HK-2 (cell line): ENCODE data around the gene CHST2.
"Not testable (repeated sequence)": the region's sequence is repeated elsewhere in the genome, so short reads cannot be mapped to it uniquely, and the experiment has no call there.

Source experiments
- DNase-seq: peaks from one replicate; pipeline ENCODE4 v3.0.0-alpha.2; 2018; ENCODE audit not compliant: unreplicated experiment

The CHST2 gene, protein sequence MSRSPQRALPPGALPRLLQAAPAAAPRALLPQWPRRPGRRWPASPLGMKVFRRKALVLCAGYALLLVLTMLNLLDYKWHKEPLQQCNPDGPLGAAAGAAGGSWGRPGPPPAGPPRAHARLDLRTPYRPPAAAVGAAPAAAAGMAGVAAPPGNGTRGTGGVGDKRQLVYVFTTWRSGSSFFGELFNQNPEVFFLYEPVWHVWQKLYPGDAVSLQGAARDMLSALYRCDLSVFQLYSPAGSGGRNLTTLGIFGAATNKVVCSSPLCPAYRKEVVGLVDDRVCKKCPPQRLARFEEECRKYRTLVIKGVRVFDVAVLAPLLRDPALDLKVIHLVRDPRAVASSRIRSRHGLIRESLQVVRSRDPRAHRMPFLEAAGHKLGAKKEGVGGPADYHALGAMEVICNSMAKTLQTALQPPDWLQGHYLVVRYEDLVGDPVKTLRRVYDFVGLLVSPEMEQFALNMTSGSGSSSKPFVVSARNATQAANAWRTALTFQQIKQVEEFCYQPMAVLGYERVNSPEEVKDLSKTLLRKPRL

DNA sequence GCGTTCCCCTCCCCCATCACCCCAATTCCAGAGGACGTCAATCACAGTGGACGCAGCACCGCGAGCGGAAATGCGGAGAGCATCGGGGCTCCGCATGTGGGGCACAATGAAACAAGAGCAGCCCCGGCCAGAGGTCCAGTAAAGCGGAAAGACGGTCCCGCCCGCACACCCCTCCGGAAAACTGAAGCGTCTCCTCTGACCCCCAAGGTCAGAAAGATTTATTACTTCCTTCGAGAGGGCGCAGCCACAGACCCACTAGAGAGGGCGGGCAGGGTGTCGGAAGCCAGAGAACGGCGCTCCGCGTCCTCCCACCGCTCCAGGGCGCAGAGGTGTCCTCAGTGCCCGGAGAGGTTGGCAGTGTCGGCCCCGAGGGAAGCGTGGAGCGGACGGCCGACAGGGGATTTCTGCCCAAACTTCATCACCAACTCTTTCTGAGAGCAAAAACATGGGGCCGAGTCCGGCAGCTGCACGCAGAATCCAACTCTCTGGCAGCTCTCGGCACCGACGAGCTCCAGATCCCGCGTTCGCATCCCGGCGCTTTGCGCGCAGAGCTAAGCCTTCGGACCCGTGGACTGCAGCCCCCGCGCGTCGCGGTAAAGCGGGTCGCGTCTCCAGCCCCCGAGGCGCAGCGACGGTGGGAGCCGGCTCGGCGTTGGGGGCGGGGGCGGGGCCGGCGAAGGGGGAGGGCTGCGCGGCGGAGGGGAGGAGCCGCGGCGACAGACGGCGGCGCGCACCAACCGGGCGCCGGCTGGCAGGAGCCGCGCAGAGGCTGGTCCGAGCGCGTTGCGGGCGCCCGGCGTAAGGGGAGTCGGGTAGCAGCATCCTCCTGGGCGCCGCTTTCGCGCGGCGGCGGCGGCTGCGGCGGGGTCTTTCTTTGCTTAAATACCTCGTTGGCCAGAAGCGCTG is at the start of gene CHST2:
Gene CHST2, plus strand, starts transcription at position 763 of the 906 bp plus-strand sequence. CDS start 1,046 bp downstream, outside the sequence.
- DNase-seq = peak; percentile 59

DNA sequence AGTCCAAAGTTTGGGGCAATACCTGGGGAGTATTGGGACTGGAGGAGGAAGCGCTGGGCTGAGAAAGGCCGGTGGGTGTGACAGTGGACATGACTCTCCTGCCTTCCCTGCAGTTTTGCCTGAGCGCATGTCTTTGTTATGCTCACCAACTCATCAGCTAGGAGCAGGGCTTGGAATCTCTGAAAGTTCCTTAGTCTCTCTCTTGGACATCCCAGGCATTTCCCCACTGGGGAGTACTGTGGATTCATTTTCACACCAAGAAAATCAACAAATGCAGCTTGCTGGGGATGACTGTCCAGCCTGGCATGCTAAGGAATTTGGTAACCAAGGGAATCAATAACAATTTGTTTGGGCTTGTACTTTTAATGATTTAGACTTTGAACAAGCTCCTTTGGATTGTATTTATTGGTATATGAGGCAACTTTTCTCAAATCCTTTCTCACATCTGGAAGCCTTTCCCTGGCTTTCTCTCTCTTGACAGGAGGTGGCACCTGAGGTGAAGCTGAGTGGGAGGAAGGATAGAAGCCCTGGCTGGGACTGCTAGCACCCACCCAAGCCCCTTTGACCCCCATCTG is 48.5 kb upstream of the CHST2 start:
- no peak for DNase-seq

DNA sequence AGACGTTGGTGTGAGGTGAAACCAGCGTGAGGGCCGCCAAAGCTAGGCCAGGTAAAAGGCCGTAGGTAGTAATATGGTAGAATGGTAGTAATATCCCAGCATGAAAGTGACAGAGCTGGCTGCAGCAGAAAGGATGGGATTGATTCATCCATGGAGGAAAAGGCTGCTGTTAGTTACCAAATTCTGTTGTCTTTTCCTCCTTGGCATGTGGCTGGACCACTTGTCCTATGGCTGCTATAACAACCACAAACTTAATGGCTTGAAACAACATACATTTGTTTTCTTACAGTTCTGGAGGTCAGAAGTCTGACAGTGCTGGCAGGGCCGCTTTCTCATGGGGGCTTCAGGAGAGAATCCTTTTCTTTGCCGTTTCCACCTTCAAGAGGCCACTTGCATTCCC is 47.8 kb upstream of the CHST2 start:
- DNase-seq = no peak

DNA sequence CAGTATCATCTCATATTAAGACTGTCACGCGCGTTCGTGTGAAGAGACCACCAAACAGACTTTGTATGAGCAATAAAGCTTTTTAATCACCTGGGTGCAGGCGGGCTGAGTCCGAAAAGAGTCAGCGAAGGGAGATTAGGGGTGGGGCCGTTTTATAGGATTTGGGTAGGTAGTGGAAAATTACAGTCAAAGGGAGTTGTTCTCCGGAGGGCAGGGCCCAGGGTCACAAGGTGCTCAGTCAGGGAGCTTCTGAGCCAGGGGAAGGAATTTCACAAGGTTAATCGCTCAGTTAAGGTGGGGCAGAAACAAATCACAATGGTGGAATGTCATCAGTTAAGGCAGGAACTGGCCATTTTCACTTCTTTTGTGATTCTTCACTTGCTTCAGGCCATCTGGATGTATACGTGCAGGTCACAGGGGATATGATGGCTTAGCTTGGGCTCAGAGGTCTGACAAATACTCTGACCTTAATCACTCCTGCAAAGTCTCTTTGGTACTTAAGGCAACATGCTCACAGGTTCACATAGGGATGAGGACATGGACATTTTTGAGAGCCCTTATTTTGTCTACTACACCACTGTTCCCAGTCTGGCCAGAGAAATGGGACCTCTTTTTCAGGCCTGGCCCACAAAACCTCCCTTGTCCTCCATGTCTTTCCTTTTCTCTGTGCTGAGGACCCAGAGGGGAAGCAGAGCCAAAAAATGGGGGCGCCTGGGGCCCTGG is 47.1 kb upstream of the CHST2 start:
- not testable (repeated sequence) for DNase-seq

DNA sequence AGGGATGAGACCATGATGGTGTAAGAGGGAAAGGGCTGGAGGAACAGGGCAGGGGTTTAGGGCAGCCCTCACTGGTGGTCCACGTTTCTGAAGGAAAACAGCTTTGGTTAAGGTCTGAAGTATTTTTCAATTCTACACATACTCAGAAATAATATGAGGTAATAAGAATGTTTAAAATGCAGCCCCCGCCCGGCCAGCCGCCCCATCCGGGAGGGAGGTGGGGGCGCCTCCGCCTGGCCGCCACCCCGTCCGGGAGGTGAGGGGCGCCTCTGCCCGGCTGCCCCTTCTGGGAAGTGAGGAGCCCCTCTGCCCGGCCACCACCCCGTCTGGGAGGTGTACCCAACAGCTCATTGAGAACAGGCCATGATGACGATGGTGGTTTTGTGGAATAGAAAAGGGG is 46.0 kb upstream of the CHST2 start:
- DNase-seq = not testable (repeated sequence)

DNA sequence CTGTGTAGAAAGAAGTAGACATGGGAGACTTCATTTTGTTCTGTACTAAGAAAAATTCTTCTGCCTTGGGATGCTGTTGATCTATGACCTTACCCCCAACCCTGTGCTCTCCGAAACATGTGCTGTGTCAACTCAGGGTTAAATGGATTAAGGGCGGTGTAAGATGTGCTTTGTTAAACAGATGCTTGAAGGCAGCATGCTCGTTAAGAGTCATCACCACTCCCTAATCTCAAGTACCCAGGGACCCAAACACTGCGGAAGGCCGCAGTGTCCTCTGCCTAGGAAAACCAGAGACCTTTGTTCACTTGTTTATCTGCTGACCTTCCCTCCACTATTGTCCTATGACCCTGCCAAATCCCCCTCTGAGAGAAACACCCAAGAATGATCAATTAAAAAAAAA is 45.6 kb upstream of the CHST2 start:
- not testable (repeated sequence) for DNase-seq

DNA sequence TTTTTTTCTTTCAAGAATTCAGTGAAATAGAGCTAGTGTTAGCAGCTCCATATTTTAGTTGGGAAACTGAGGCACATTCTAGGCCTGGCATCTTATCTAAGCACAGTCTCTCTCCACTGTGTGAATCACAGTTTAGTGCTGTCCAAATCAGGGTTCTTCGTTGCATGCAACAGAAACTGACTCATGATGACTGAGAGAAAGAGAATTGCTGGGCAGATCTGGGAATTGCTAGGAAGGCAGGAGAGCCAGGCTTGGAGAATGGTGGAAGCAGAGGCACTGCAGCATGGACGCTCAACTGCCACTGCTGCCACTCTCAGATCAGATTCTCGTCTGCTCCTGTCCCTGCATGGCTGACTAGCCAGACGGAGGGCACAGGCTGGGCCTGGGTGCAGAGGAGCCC is 40.7 kb upstream of the CHST2 start:
- no peak for DNase-seq

DNA sequence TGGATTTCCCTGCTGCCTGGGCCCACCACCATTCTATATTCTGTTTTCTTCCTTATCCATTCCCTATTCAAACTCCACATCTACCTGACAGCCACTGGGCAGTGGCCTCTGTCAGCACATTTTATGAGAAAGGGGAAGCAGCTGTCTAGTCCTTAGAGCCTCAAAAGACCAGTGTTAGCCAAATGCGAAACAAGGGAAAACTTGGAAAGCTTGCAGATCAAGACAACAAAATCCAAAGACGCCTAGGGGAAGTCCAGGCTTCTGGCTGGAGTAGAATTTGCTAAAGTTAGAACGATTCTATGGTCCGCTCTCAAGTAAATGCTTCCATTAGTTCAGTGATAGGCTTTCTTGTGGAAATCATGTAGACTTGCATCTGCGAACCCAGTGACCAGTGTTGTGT is 39.4 kb upstream of the CHST2 start:
- no peak for DNase-seq

DNA sequence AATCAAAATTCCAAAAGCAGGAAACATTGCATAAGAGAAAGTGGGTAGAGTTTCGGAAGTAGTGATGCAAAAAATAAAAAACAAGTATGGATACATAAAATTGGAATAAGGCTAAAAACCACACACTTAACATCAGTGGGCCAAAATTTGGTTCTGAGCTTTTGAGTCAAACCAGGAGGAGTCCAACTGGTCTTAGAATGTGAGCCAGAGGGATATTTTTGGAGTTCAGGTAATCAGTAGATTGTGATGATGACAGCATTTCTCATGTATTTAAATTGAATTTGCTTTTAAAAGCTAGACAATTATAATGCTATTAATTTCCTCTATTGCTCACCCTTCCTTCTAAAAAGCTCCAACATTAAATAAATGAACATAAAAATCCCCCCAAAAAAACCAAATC is 38.2 kb upstream of the CHST2 start:
- no peak for DNase-seq

DNA sequence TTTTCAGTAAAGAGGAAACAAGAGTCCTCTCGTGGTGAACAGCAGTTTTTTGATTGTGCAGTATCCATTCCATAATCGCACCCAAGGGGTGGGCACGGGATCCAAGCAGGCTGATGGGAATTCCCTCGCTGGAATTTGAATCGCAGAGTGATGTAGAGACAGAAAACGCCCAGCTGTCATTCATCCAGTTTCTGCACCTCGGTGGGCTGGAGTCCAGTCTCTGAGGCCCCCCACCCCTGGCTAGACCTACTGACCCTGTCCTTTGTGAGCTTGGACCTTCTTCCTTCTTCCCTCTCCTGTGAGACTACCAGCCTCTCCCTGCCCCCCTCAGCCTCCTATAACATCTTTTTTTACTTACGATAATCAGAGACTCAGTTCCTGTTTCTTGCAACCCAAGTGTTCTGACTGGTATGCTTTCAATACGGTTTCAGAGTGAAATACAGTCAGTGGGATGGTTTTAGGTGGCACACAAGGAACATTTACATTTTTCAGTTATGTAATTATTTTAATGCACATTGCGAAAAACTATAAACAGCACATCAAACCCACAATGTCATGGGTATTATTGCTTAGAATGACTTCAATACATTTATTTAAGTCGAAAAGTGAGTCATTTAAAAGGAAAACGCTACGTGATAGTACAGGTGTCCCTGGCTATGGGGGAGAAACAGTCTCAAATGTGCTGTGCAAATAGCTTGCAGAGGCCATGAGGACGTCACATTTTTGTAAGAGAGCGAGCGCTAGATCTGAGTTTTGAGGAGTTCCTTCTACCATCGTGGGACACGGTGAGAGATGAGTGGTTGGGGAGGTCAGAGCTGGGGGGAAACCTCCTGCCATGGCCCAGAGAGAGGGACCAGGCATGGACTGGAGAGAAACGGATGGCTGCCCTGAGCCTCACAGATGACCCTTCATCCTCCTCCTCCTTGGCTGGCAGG is 37.5 kb upstream of the CHST2 start:
- no peak for DNase-seq

DNA sequence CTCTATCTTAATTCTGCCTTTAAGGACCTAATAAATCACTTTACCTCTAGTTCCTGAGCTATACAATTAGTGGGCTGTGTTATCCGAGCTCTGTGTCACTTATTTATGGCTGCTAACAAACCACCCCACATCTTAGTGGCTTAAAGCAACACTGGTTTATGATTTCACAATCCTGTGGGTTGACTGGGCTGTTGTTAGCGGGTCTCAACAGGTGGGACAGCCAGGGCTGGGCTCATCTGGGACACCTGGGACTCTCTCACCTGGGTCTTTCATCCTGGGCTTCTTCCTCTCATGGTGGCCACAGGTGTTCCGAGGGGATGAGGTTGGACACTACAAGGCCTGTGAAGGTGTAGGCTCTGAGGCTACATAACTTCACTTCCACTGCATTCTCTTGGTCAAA is 35.8 kb upstream of the CHST2 start:
- DNase-seq = no peak

DNA sequence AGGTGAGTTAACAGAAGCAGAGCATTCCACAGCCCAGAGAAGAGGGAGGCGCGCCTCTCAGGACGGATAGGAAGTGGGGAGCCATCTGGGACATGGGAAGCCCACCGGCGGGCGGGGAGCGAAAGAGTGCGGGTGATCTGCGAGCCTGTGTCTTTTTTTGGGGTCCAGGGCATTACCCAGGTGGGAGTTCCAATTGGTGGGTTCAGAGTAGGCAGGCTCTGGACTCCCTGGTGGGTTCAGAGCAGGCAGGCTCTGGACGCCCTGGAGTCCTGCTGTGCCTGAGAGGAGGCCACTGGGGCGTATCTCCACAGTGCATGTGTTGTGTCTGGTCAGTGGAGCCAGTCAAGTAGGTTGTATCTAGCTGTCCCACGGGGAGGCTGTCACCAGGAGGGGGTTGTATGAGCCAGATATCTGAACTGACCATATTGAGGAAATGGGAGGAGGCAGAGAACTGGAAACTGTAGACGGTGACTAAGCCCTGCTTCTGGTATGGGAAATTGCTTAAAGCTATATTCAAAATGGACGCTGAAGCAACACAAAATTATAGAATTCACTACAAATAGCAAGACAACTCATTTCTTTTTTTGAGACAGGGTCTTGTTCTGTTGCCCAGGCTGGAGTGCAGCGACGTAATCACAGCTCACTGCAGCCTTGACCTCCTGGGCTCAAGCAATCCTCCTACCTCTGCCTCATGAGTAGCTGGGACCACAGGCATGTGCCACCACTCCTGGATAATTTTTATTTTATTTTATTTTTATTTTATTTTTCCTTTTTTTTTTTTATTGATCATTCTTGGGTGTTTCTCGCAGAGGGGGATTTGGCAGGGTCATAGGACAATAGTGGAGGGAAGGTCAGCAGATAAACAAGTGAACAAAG is 34.5 kb upstream of the CHST2 start:
- peak; percentile 56 for DNase-seq

DNA sequence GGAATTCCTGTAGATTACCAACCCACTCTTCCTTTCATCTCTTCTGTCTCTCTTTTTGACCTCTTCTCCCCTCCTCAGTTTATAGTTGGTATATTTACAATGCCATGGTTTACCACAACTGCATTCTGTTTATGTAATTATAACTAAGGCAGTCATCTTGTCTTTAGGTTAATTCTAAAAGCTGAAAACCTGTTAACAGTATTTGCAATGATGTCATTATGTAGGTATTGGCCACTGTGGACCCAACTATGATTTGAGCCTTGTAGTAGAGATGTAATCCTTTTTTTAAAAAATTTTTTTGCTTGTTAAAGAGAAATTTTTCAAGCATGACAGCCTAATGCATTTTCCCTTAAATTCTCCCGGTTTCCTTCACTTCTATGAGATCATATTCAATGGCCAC is 30.7 kb upstream of the CHST2 start:
- no peak for DNase-seq

DNA sequence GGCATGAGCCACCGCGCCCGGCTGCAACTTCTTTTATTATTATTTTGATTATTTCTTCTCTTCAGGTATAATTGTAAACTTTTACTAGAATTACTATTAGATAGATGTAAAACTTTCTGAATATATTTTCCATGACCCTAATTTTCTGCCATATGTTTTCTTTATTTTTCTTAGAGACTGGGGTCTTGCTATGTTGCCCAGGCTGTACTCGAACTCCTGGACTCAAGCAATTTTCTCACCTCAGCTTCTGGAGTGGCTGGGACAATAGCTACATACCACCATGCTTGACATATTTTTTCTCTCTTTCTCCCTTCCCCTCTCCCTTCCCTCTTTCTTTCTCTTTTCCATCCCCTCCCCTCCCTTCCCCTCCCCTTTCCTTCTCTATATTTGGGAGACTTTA is 29.6 kb upstream of the CHST2 start:
- no peak for DNase-seq

DNA sequence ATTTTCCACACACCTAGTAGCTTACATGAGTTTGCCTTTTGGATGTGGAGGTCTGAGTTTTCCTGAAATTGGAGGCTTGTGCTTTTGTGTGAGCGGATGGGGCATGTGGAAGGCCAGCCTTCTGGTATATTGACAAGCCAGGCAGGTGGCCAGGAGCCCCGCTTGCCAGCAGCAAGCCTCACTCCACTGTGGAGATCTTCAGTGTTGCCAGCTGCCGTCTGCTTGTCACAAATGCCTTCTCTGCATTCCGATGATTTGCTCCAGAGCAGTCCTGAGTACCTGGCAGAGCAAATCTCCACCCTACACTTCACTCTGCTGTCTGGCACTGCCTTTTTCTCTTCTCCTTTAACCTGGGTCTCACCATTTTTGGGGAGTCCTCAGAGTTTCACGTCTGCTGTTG is 29.1 kb upstream of the CHST2 start:
- no peak for DNase-seq

DNA sequence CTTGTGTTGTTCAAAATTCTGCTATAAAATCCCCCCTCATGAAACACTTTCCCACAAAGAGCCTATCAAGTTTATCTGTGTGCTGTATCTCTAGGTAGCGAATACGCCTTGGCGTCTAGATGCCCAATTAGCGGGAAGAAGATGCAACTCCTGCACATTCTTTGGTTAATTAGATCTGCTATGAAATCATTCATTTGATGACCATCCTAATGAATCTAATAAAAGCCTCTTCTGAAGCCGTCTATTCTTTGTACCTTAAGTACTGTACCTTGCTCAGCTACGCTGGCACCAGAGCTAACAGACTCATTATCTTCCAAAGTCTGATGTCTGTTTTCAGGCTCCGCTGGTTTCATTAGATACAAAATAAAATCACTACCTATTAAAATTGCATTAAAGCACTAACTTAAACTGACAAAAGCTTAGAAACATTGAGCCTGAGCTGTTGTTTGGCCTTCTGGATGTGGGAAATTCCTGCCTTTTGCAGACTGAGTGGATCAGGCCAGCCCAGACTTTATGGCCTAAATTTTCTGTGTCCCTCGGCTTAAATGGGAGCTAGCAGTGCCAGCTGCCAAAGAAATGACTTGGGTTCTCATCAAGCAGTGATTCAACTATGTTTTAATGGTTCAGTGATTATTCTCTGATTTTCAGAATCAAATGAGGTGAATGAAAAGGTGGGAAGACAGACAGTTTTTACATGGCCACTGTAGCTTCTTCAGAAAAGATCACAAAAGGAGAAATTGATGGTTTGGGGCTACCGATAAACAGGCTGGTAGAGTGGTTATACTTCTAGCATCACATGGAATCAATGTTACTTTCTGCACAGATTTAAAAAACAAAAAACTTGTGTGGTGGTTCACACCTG is 28.4 kb upstream of the CHST2 start:
- DNase-seq = no peak

DNA sequence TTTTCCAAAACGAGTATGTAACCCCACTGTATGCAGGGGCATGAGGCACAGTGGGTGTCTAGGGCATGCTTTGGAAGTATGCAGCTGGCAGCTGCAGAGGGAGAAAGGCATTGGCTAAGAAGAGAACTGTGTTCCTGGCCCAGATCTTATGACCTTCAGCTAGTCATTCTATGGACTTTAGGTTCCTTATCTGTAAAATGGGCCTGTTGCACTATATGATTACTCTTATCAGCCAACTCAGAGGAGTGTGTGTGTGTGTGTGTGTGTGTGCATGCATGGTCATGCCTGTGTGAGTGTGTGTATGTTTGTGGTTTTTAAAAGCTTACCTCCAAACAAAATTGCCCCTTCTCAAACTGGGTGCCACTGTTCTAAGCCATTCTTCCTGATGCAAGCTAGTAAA is 27.4 kb upstream of the CHST2 start:
- no peak for DNase-seq

DNA sequence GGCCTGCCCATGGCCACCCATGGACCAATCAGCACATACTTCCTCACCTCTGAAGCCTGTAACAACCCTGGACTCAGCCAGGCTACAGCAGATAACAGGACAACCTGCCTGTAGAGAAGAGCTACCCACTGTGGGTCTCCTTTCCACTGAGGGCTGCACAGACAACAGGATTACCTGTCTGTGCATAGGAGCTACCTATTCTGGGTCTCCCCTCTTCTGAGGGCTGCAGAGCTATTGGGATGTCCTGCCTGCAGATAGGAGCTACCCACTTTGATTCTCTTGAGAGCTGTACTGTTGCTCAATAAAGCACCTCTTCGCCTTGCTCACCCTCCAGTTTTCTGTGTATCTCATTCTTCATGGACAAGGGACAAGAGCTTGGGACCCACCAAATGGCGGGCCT is 23.8 kb upstream of the CHST2 start:
- DNase-seq = no peak
